ENCODE data around the gene KCNAB1.
"Not testable (repeated sequence)": the region's sequence is repeated elsewhere in the genome, so short reads cannot be mapped to it uniquely, and the experiment has no call there.

The KCNAB1 gene

GRCh38 chr3:156176048-156176447 is 55.7 kb downstream of the KCNAB1 start:
- DNase-seq (ENCODE audit: low spot score) = no peak

- no peak for DNase-seq (ENCODE audit: low spot score)
Measured at GRCh38 chr3:156176629-156177210, 56.3 kb downstream of the KCNAB1 start.

GRCh38 chr3:156180077-156180476 is 59.7 kb downstream of the KCNAB1 start:
- DNase-seq (ENCODE audit: low spot score) = no peak

- DNase-seq (ENCODE audit: low spot score) = no peak
Measured at GRCh38 chr3:156181509-156181908, 61.1 kb downstream of the KCNAB1 start.

GRCh38 chr3:156183396-156183795 is 63.0 kb downstream of the KCNAB1 start:
- DNase-seq (ENCODE audit: low spot score) = no peak

GRCh38 chr3:156184156-156184555 is 63.8 kb downstream of the KCNAB1 start:
- DNase-seq (ENCODE audit: low spot score) = no peak

GRCh38 chr3:156187146-156187769 is 66.9 kb downstream of the KCNAB1 start:
- DNase-seq (ENCODE audit: low spot score) = no peak

- DNase-seq (ENCODE audit: low spot score) = no peak
Measured at GRCh38 chr3:156188757-156189156, 68.4 kb downstream of the KCNAB1 start.

- DNase-seq (ENCODE audit: low spot score) = no peak
Measured at GRCh38 chr3:156189927-156190326, 69.5 kb downstream of the KCNAB1 start.

- not testable (repeated sequence) for DNase-seq (ENCODE audit: low spot score)
Measured at GRCh38 chr3:156194945-156195344, 74.6 kb downstream of the KCNAB1 start.

- not testable (repeated sequence) for DNase-seq (ENCODE audit: low spot score)
Measured at GRCh38 chr3:156197152-156197551, 76.8 kb downstream of the KCNAB1 start.

- no peak for DNase-seq (ENCODE audit: low spot score)
Measured at GRCh38 chr3:156201411-156202405, 81.3 kb downstream of the KCNAB1 start.

- DNase-seq (ENCODE audit: low spot score) = no peak
Measured at GRCh38 chr3:156206157-156206556, 85.8 kb downstream of the KCNAB1 start.

- no peak for DNase-seq (ENCODE audit: low spot score)
Measured at GRCh38 chr3:156207802-156208685, 87.7 kb downstream of the KCNAB1 start.

GRCh38 chr3:156209631-156210335 is 89.4 kb downstream of the KCNAB1 start:
- DNase-seq (ENCODE audit: low spot score) = no peak

- no peak for DNase-seq (ENCODE audit: low spot score)
Measured at GRCh38 chr3:156211583-156211982, 91.2 kb downstream of the KCNAB1 start.

- DNase-seq (ENCODE audit: low spot score) = no peak
Measured at GRCh38 chr3:156214676-156215075, 94.3 kb downstream of the KCNAB1 start.

- no peak for DNase-seq (ENCODE audit: low spot score)
Measured at GRCh38 chr3:156215751-156216150, 95.4 kb downstream of the KCNAB1 start.

- DNase-seq (ENCODE audit: low spot score) = no peak
Measured at GRCh38 chr3:156216216-156216615, 95.8 kb downstream of the KCNAB1 start.

GRCh38 chr3:156216852-156217251 is 96.5 kb downstream of the KCNAB1 start:
- no peak for DNase-seq (ENCODE audit: low spot score)

GRCh38 chr3:156217674-156218352 is 97.4 kb downstream of the KCNAB1 start:
- no peak for DNase-seq (ENCODE audit: low spot score)

Data from HuH-7.5 (cell line).